Measurements from ENCODE around the gene HLTF.

- no peak for TF ChIP-seq CTCF (conservative IDR thresholded peaks at IDR 0.05; ENCODE audit: low read depth, low read length)
- no peak for TF ChIP-seq EZH2 (IDR thresholded peaks at IDR 0.05; ENCODE audit: borderline replicate concordance, low read depth, low read length, poor library complexity, severe bottlenecking)
Observed at GRCh38 chr3:149016669-149017541, 69.4 kb downstream of the HLTF start.

Data from A673 (cell line).